Measurements from ENCODE around the gene DLG2.

GRCh38 chr11:83728281-83728680 lies 1898.9 kb downstream of the DLG2 start:
- TF ChIP-seq CTCF (IDR thresholded peaks at IDR 0.05): no peak
- TF ChIP-seq EP300 (IDR thresholded peaks at IDR 0.05): no peak
- no peak for TF ChIP-seq POLR2A (IDR thresholded peaks at IDR 0.05)
- TF ChIP-seq POLR2AphosphoS5 (IDR thresholded peaks at IDR 0.05): no peak

Measured in sigmoid colon (tissue), 4 donors.